ENCODE data around the gene PDK1. TPM values are rescaled to one million over a fixed set of nuclear protein-coding genes. Genes with fewer than 3 reads are reported as not detected.

Gene PDK1
- total and polyA plus RNA-seq, 4 donors: 2.9 to 20.9 (median 8.6) TPM

- DNase-seq (no peak), ATAC-seq (ENCODE audit: insufficient read depth, low FRiP score) (no peak)
- Histone ChIP-seq H3K9ac (ENCODE audit: insufficient read depth in 1 of 2, low read length in 2 of 2) (no peak overlapping the region), H3K9me3 (ENCODE audit: control insufficient read depth in 4 of 4, insufficient read depth in 3 of 4, low read length in 3 of 4) (peaks cover 0 to 12% (median 8%) of the 10 kb centered on the region in 4 donors), H3K27me3 (ENCODE audit: control insufficient read depth in 3 of 3, insufficient read depth in 3 of 3, low read length in 2 of 3) (no peaks in the 10 kb centered on the region), H3K4me1 (ENCODE audit: control insufficient read depth in 5 of 5, insufficient read depth in 5 of 5, low read length in 5 of 5) (no peaks in the 10 kb centered on the region), H3K4me3 (no peak overlapping the region), H3K36me3 (ENCODE audit: control insufficient read depth in 4 of 4, insufficient read depth in 4 of 4, low read length in 4 of 4) (no peaks in the 10 kb centered on the region), H3K27ac (ENCODE audit: low read depth in 1 of 2, low read length in 1 of 2) (no peak overlapping the region)
- 38 to 86% methylated on average over 15 of the region's 15 CpGs for WGBS, 2 donors
- no peak for TF ChIP-seq CTCF (IDR thresholded peaks at IDR 0.05; ENCODE audit: control extremely low read depth, extremely low read depth)
These were observed 41.8 kb upstream of the PDK1 start for GRCh38 chr2:172513935-172514586.

- WGBS, 2 donors: 21 to 58% methylated on average over 1 of the region's 1 CpG
These were observed 39.6 kb upstream of the PDK1 start for GRCh38 chr2:172516299-172516698.

GRCh38 chr2:172518995-172519394 is 36.9 kb upstream of the PDK1 start:
- Histone ChIP-seq H3K27me3 (ENCODE audit: control insufficient read depth in 3 of 3, insufficient read depth in 3 of 3, low read length in 2 of 3) (no peaks in the 10 kb centered on the region), H3K36me3 (ENCODE audit: control insufficient read depth in 4 of 4, insufficient read depth in 4 of 4, low read length in 4 of 4) (no peaks in the 10 kb centered on the region), H3K4me3 (no peak overlapping the region), H3K9me3 (ENCODE audit: control insufficient read depth in 4 of 4, insufficient read depth in 3 of 4, low read length in 3 of 4) (peaks cover 0 to 4% (median under 1%) of the 10 kb centered on the region in 4 donors), H3K27ac (ENCODE audit: low read depth in 1 of 2, low read length in 1 of 2) (no peak overlapping the region), H3K9ac (ENCODE audit: insufficient read depth in 1 of 2, low read length in 2 of 2) (no peak overlapping the region), H3K4me1 (ENCODE audit: control insufficient read depth in 5 of 5, insufficient read depth in 5 of 5, low read length in 5 of 5) (no peaks in the 10 kb centered on the region)
- ATAC-seq (ENCODE audit: insufficient read depth, low FRiP score) (no peak), DNase-seq (no peak)
- TF ChIP-seq CTCF (IDR thresholded peaks at IDR 0.05; ENCODE audit: control extremely low read depth, extremely low read depth): no peak

More at GRCh38 chr2:172516299-172516698, 39.6 kb upstream of the PDK1 start:
- DNase-seq (no peak), ATAC-seq (ENCODE audit: insufficient read depth, low FRiP score) (no peak)
- H3K36me3 ChIP-seq (ENCODE audit: control insufficient read depth in 4 of 4, insufficient read depth in 4 of 4, low read length in 4 of 4): no peaks in the 10 kb centered on the region
- H3K27ac ChIP-seq (ENCODE audit: low read depth in 1 of 2, low read length in 1 of 2): no peak overlapping the region
- no peaks in the 10 kb centered on the region for H3K27me3 ChIP-seq (ENCODE audit: control insufficient read depth in 3 of 3, insufficient read depth in 3 of 3, low read length in 2 of 3)
- no peak overlapping the region for H3K4me3 ChIP-seq
- H3K9me3 ChIP-seq (ENCODE audit: control insufficient read depth in 4 of 4, insufficient read depth in 3 of 4, low read length in 3 of 4): peaks cover 0 to 16% (median 8%) of the 10 kb centered on the region in 4 donors
- H3K9ac ChIP-seq (ENCODE audit: insufficient read depth in 1 of 2, low read length in 2 of 2): no peak overlapping the region
- no peak for TF ChIP-seq CTCF (IDR thresholded peaks at IDR 0.05; ENCODE audit: control extremely low read depth, extremely low read depth)
- H3K4me1 ChIP-seq (ENCODE audit: control insufficient read depth in 5 of 5, insufficient read depth in 5 of 5, low read length in 5 of 5): no peaks in the 10 kb centered on the region

- peaks cover 0 to 7% (median 2%) of the 10 kb centered on the region in 4 donors for H3K9me3 ChIP-seq (ENCODE audit: control insufficient read depth in 4 of 4, insufficient read depth in 3 of 4, low read length in 3 of 4)
- H3K4me1 ChIP-seq (ENCODE audit: control insufficient read depth in 5 of 5, insufficient read depth in 5 of 5, low read length in 5 of 5): no peaks in the 10 kb centered on the region
- H3K36me3 ChIP-seq (ENCODE audit: control insufficient read depth in 4 of 4, insufficient read depth in 4 of 4, low read length in 4 of 4): no peaks in the 10 kb centered on the region
- no peak overlapping the region for H3K4me3 ChIP-seq
- ATAC-seq (ENCODE audit: insufficient read depth, low FRiP score) (no peak), DNase-seq (no peak)
- H3K27ac ChIP-seq (ENCODE audit: low read depth in 1 of 2, low read length in 1 of 2): no peak overlapping the region
- WGBS, 2 donors: 94 to 96% methylated on average over 4 of the region's 4 CpGs
- H3K9ac ChIP-seq (ENCODE audit: insufficient read depth in 1 of 2, low read length in 2 of 2): no peak overlapping the region
- no peak for TF ChIP-seq CTCF (IDR thresholded peaks at IDR 0.05; ENCODE audit: control extremely low read depth, extremely low read depth)
- no peaks in the 10 kb centered on the region for H3K27me3 ChIP-seq (ENCODE audit: control insufficient read depth in 3 of 3, insufficient read depth in 3 of 3, low read length in 2 of 3)
These were observed 30.3 kb upstream of the PDK1 start for GRCh38 chr2:172525601-172526000.
